T-helper 1 cell treated with Interleukin-12 subunit alpha and Interleukin-12 subunit beta and Interleukin-4 antibody, amounts not matched to agents 30 μg/mL and 1 μg/mL, for 36 hours (primary cell): ENCODE results near the gene PLA2G2C.
"Not testable (repeated sequence)": the region's sequence is repeated elsewhere in the genome, so short reads cannot be mapped to it uniquely, and the experiment has no call there.

Experiments used
- H3K27ac Mint-ChIP-seq: one replicate; pipeline ENCODE4 v1.8.0; 2021; ENCODE audit warnings: mild to moderate bottlenecking, mixed read lengths
- H3K27me3 Mint-ChIP-seq: one replicate; pipeline ENCODE4 v1.8.0; 2021; ENCODE audit warnings: low read depth, mixed read lengths
- H3K36me3 Mint-ChIP-seq: one replicate; pipeline ENCODE4 v1.8.0; 2021; ENCODE audit warnings: low read depth, mixed read lengths
- H3K4me1 Mint-ChIP-seq: one replicate; pipeline ENCODE4 v1.8.0; 2021; ENCODE audit warnings: low read depth, mixed read lengths
- H3K4me3 Mint-ChIP-seq: one replicate; pipeline ENCODE4 v1.8.0; 2021; ENCODE audit warnings: mild to moderate bottlenecking, moderate library complexity, mixed read lengths
- H3K9me3 Mint-ChIP-seq: one replicate; pipeline ENCODE4 v1.8.0; 2021; ENCODE audit warnings: mixed read lengths

The PLA2G2C gene, protein sequence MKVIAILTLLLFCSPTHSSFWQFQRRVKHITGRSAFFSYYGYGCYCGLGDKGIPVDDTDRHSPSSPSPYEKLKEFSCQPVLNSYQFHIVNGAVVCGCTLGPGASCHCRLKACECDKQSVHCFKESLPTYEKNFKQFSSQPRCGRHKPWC

DNA sequence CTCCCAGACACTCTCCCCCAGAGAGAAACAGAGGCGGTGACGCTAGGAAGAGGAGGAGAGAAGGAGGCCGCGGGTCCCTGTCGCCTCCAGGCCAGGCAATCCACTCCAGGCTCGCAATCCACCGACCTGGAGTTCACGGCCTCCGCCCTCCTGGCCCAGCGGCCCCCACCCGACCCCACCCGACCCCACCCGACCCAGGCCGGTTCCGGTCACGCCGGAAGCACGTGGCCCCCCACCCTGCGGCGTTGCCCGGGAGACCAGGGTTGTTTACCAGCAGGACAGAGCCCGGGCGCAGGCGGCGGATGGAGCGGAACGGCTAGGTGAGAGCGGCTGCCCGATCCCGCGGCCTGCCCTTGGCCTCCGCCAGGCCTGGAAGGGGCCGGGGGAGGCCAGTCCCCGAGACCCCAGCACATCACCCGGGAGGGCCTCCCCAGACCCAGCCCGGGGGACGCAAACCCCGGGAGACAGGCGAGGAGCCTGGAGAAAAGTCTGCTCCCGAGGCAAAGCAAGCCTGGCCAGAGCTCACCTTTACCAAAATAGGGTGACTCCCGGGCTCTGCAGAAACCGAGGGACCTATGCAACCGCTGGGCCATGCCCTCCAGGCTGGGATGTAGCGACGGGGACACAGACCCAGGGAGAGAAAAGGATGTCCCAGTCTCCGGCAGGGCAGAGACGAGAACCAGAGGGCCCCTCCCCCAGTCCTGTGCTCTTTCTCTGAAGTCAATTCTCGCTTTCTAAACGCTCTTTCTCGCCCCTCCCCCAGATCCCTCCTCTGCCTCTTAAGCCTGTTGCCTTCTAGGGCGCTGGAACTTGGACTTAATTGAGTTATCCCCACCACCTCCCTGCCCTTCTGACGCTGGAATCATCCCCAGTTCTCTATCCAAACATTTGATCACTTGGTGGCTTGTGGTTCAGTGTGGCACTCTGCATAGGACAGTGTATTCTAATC is at the start of gene PLA2G2C, which contains the start of gene UBXN10:
Gene PLA2G2C (minus strand): TSS at position 685 of the 949 bp plus-strand sequence. CDS start 9,155 bp downstream, outside the sequence.
Gene UBXN10 (plus strand): TSS at position 263 of the 949 bp plus-strand sequence. CDS start 4,466 bp downstream, outside the sequence.
- Mint-ChIP-seq H3K4me3 (peak within 1 kb of the TSS; percentile 83), H3K27ac (peak within 1 kb of the TSS; percentile 95), H3K4me1 (peaks cover 54% of the 10 kb centered on the region), H3K27me3 (peaks cover 4% of the 10 kb centered on the region), H3K36me3 (peaks cover 13% of the 10 kb centered on the region), H3K9me3 (no peaks in the 10 kb centered on the region)

DNA sequence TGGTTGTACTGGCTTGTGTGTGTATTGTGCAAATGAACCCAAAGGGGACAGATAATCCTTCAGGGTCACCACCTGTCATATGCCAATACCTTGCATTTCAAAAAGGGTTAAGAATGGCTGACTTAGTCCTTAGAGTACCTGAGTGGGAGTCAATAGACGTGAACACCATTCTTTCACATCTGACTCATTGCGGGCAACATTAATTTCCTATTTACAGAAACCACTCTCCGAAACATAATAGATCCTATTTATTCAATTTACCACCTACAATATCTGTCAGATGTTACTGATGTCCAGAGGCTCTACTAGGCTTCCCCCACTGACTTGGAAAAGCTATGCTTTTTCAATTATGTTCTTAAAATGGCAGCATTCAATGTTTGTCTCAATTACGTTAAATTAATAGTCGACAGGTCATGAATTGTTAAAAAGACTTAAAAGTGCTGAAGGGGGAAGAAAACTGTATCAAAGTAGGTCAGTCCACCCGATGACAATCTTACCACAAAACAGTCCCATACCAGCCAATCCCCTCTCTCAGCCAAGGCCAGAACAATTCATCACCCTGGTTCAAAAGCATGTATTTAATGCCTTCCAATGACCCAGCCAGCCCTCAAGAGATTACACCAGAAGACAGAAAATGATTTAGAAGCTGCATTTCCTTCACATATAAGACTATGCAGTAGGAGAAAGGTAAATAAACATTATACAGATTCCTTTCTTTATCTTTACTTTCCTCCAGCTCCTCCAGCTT is 48.6 kb upstream of the PLA2G2C start:
- Mint-ChIP-seq H3K27ac (no peak overlapping the region), H3K9me3 (no peaks in the 10 kb centered on the region), H3K4me1 (no peaks in the 10 kb centered on the region), H3K27me3 (peaks cover 53% of the 10 kb centered on the region), H3K4me3 (no peak overlapping the region), H3K36me3 (no peaks in the 10 kb centered on the region)

DNA sequence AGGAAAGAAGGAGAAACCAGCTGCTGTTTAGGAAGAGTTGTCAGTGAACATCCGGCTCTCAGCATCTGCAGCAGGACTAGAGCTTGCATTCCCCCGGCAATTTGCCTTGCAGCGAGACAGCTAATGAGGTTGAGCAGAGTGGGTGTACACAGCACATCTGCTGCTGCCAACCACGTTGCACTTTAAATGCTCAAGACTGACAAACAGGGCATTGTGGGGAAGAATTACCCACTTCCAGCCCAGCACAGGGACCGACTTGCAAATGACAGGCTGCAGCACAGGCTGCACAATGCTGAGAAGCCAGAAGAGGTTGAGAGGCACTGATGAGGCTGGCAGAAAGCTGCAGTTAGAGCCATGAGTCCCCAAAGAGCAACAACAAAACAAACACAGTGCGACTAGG is 47.5 kb upstream of the PLA2G2C start:
- Mint-ChIP-seq H3K27ac (no peak overlapping the region), H3K36me3 (no peaks in the 10 kb centered on the region), H3K4me1 (no peaks in the 10 kb centered on the region), H3K4me3 (no peak overlapping the region), H3K27me3 (peaks cover 55% of the 10 kb centered on the region), H3K9me3 (no peaks in the 10 kb centered on the region)

DNA sequence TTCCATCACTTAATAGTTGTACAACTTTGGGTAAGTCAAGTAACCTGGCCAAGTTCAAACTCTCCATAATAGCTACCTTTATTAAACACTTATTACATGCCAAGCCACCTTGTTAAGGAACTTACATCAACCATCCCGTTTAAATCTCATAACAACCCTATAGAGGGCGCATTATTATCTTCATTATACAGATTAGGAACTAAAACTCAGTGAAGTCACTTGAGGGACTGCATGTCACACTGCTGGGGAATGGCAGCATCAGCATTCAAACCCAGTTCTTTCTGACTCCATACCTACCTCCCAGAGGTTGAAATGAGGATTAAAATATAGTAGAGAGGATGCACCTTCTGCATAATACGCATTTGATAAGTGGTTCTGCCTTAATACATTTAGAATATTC is 47.1 kb upstream of the PLA2G2C start:
- no peak overlapping the region for H3K4me3 Mint-ChIP-seq
- H3K27me3 Mint-ChIP-seq = peaks cover 58% of the 10 kb centered on the region
- no peak overlapping the region for H3K27ac Mint-ChIP-seq
- no peaks in the 10 kb centered on the region for H3K4me1 Mint-ChIP-seq
- H3K9me3 Mint-ChIP-seq = no peaks in the 10 kb centered on the region
- no peaks in the 10 kb centered on the region for H3K36me3 Mint-ChIP-seq

DNA sequence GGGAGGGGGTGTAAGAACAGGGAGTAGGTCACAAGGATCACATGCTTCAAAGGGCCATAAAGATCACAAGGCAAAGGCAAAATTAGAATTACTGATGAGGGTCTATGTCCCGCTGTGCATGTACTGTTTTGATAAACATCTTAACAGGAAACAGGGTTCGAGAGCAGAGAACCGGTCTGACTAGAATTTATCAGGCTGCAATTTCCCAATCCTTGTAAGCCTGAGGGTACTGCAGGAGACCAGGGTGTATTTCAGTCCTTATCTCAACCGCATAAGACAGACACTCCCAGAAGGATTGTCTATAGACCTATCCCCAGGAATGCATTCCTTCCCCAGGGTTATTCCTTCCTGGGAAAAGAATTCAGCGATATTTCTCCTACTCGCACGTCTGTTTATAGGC is 46.2 kb upstream of the PLA2G2C start:
- not testable (repeated sequence) for H3K27ac Mint-ChIP-seq, H3K9me3 Mint-ChIP-seq, H3K36me3 Mint-ChIP-seq, H3K4me3 Mint-ChIP-seq, H3K4me1 Mint-ChIP-seq
- H3K27me3 Mint-ChIP-seq = peaks cover 62% of the 10 kb centered on the region

DNA sequence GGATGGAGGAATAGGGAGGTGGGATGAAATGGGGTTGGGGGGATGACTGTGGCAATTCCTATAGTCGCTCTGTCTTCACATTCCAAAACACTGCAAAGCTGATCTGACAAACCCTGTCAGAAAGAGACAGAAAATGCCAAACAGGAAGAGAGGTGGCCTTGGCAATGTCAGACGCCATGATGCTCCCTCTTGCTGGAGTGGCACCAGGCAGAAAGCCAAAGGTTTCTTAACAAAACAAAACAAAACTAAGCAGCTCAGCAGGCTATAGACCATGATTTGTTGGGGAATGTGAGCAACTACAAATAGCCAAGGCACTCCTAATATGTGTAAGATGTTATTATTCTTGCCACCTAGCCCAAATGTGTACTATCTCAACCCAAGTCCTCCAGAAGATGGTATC is 42.9 kb upstream of the PLA2G2C start:
- no peaks in the 10 kb centered on the region for H3K9me3 Mint-ChIP-seq
- no peak overlapping the region for H3K27ac Mint-ChIP-seq
- H3K27me3 Mint-ChIP-seq = peaks cover 58% of the 10 kb centered on the region
- H3K4me3 Mint-ChIP-seq = no peak overlapping the region
- no peaks in the 10 kb centered on the region for H3K36me3 Mint-ChIP-seq
- H3K4me1 Mint-ChIP-seq = no peaks in the 10 kb centered on the region

DNA sequence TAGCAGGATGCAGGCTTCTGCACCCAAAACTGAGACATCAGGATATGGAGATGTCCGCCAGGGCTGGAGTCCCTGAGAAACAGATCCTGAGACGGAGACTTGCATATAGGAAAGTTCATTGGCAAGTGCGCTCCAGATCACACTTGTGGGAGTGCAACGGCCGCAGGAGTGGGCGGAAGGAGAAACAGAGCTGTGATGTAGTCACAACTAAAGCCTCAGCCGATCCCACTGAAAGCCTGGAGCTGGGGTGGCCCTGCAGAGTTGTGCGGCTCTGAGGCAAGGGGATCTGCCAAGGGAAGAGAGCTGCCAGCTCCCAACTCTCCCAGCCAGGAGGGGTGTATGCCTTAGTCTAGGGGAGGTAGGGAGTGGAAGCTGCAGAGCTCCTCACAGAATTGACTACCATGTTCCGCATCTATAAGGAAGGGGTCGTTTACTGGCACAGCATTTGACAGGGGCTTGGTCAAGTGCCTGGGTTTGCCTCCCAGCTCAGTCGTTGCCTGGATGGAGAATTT is 42.1 kb upstream of the PLA2G2C start:
- H3K27ac Mint-ChIP-seq = no peak overlapping the region
- H3K4me3 Mint-ChIP-seq = no peak overlapping the region
- H3K9me3 Mint-ChIP-seq = no peaks in the 10 kb centered on the region
- no peaks in the 10 kb centered on the region for H3K36me3 Mint-ChIP-seq
- no peaks in the 10 kb centered on the region for H3K4me1 Mint-ChIP-seq
- H3K27me3 Mint-ChIP-seq = peaks cover 58% of the 10 kb centered on the region

DNA sequence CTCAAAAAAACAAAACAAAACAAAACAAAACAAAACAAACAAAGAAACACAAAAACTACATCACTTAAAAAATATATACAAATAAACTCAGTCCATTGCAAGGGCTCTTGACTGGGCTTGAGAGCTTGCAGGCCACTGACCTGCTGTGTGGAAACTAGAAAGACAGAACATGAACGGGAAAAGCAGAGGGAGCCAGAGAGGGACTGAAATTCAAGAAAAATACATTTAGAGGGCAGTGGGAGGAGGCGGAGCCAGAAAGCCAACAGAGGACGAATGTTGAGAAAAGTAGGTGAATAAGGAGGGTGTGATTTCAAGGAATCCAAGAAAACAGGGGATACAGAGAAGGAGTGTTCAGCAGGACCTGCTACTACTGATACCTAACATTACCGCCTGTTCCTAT is 41.4 kb upstream of the PLA2G2C start:
- Mint-ChIP-seq H3K9me3 (no peaks in the 10 kb centered on the region), H3K27me3 (peaks cover 58% of the 10 kb centered on the region), H3K4me3 (no peak overlapping the region), H3K27ac (no peak overlapping the region), H3K4me1 (no peaks in the 10 kb centered on the region), H3K36me3 (no peaks in the 10 kb centered on the region)

DNA sequence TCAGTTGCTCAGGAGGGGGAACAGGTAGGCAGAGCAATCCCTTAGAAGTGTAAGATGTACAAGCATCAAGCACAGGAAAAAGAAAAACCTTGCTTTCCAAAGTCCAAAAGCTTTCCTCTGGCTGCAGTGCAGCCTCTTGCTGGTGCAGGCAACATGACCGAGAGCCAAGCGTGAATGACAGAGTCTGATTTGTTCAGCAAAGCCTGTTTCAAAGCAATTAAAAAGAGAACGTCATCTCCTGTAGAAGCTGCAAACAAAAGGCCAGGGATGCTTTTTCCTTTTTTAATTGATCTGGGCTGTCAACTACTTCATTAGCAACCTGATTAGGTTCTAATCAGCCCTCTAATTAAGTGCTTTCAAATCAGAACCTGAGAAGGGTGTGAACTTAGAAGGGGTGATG is 38.2 kb upstream of the PLA2G2C start:
- Mint-ChIP-seq H3K36me3 (no peaks in the 10 kb centered on the region), H3K4me3 (no peak overlapping the region), H3K27me3 (peaks cover 55% of the 10 kb centered on the region), H3K27ac (no peak overlapping the region), H3K9me3 (no peaks in the 10 kb centered on the region), H3K4me1 (no peaks in the 10 kb centered on the region)

DNA sequence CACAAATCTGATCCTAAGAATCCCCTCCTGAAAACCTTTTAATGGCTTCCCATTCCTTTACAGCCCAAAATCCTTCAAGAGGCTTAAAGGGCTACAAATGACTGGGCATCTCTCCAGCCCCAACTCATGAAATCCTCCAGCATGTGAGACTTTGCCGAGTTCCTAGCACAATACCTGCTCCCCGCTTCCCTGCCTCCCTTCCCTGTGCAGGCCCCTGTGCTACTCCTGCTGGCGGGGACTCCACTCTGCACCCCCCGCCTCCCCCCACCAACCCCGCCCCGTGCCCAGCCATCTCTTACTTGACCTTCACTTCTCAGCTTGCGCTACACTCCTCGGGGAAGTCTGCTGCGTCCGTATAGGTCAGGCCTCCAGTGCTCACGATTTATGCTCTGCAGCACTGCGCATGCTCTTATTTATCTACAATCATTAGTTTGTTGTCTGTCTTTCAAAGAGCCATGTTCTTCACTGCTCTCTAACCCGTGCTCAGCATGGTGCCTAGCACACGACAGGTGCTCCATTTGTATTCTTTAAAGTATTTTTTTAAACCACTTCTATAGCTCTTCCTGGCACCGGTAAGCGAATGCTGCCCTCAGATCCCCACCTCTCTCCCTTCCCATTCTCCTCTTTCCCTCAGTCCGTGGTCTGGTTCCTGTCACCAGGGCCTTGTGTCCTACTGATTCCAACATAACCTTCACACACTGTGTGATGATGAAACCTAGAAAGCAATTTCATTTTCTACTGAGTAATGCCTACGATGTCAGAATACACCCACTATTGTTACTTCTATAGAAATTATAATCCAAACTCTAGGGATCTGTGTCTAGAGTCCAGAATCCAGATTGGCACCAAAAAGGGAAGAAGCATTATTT is 37.5 kb upstream of the PLA2G2C start:
- Mint-ChIP-seq H3K4me3 (no peak overlapping the region), H3K27me3 (peaks cover 52% of the 10 kb centered on the region), H3K27ac (no peak overlapping the region), H3K36me3 (no peaks in the 10 kb centered on the region), H3K9me3 (no peaks in the 10 kb centered on the region), H3K4me1 (no peaks in the 10 kb centered on the region)

DNA sequence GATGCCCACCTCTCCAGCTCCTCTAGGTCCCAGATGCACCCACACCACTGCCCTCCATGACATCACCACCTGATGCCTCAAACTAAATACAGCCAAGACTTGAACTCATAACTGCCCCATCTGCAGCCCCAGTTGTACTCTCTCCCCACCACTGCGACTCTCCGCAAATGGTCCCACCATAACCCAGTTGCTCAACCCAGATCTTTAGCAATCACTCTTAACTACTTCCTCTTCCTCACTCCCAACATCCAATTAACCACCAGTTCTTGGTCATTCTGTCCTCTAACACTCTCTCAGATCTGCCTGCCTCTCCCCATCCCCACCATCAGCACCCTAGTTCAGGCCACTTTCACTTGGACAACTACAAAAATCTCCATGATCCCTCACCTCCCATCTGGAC is 36.8 kb upstream of the PLA2G2C start:
- H3K27ac Mint-ChIP-seq = no peak overlapping the region
- peaks cover 46% of the 10 kb centered on the region for H3K27me3 Mint-ChIP-seq
- H3K9me3 Mint-ChIP-seq = no peaks in the 10 kb centered on the region
- H3K36me3 Mint-ChIP-seq = no peaks in the 10 kb centered on the region
- H3K4me1 Mint-ChIP-seq = no peaks in the 10 kb centered on the region
- no peak overlapping the region for H3K4me3 Mint-ChIP-seq

DNA sequence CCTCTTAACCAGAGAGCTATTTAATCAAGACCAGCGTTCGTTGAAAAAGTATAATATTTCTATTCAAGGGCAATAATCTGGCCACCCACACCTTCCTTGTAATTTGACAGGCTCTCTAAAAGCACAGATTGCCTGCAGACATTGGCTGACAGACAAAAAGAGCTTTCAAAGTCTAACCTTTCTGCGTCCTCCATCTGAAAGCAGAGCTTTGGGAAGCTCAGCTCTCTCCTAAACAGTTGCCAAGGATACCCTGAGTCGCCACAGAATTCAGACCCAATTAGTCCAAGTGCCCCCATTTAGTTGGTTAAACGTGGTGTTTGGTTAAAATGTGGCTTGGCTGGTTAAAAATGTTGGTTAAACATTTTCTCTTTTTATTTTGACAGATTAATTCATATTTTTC is 33.7 kb upstream of the PLA2G2C start:
- Mint-ChIP-seq H3K4me3 (no peak overlapping the region), H3K27ac (no peak overlapping the region), H3K9me3 (no peaks in the 10 kb centered on the region), H3K27me3 (peaks cover 42% of the 10 kb centered on the region), H3K4me1 (no peaks in the 10 kb centered on the region), H3K36me3 (no peaks in the 10 kb centered on the region)

DNA sequence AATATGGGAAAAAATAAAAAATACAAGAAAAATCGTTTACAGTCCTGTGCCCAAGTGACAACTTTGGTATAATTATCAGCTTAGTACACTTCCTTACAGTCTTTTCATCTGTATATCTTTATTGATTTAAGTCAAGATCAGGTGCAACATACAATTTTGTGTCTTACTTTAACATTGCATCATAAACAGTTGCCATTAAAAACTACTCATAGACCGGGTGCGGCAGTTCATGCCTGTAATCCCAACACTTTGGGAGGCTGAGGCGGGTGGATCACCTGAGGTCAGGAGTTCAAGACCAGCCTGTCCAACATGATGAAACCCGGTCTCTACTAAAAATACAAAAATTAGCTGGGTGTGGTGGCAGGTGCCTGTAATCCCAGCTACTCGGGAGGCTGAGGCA is 32.7 kb upstream of the PLA2G2C start:
- not testable (repeated sequence) for H3K36me3 Mint-ChIP-seq, H3K4me1 Mint-ChIP-seq, H3K4me3 Mint-ChIP-seq, H3K9me3 Mint-ChIP-seq, H3K27ac Mint-ChIP-seq
- H3K27me3 Mint-ChIP-seq = peaks cover 42% of the 10 kb centered on the region

DNA sequence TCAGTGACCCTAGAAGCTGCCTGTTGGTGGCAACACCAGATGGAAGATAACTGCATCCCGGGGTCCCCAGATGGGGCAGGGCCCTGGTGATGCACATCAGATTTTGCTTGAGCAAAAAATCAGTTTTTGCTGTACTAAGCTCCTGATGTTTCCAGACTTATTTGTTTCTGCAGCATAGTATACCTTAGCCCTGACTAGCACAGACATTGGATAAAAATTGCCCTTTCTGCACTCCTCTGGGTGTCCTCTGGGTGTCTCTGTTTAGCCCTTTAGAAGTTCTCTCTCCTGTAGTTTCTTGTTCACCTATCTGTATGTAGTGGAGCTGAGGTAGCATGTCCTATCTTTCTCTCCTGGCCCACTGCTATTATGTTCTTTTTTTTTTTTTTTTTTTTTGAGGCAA is 30.3 kb upstream of the PLA2G2C start:
- peaks cover 43% of the 10 kb centered on the region for H3K27me3 Mint-ChIP-seq
- no peak overlapping the region for H3K4me3 Mint-ChIP-seq
- peaks cover 2% of the 10 kb centered on the region for H3K4me1 Mint-ChIP-seq
- H3K9me3 Mint-ChIP-seq = no peaks in the 10 kb centered on the region
- H3K36me3 Mint-ChIP-seq = no peaks in the 10 kb centered on the region
- no peak overlapping the region for H3K27ac Mint-ChIP-seq
